ENCODE results near the gene CNPY1. TPM values are rescaled to one million over a fixed set of nuclear protein-coding genes. Genes with fewer than 3 reads are reported as not detected.
A peak's percentile ranks its signal among the peaks of the same experiment; 100 is the strongest.

The CNPY1 gene
- total RNA-seq, 1 experiment from 2014 or later: not detected

DNA sequence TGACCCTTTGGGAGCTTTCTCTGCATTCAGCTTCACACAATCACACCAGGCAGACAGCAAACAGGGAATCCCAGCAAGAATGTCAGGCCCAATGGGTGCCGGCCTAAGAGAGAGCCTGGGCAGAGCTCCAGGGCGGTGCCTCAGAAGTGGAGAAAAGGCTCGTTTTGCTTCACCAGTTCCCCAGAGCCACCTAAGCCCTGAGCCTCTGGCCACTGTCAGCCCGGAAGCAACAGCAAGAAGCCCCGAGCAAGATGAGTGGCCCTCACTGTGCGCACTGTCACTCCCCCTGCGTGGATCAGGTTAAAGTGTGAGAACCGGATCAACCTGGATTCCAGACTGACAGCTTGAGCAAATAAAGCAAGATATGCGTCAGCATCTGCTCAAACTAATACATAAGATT, 14.7 kb downstream of the CNPY1 start:
- BruUV-seq (replicated peaks): no TSS peak
- POLR2A ChIA-PET (ENCODE audit: unreplicated experiment): no interaction called here
- TF ChIP-seq EZH2 (IDR thresholded peaks at IDR 0.05; ENCODE audit: low read depth): no peak
- TF ChIP-seq, protein P1, sequence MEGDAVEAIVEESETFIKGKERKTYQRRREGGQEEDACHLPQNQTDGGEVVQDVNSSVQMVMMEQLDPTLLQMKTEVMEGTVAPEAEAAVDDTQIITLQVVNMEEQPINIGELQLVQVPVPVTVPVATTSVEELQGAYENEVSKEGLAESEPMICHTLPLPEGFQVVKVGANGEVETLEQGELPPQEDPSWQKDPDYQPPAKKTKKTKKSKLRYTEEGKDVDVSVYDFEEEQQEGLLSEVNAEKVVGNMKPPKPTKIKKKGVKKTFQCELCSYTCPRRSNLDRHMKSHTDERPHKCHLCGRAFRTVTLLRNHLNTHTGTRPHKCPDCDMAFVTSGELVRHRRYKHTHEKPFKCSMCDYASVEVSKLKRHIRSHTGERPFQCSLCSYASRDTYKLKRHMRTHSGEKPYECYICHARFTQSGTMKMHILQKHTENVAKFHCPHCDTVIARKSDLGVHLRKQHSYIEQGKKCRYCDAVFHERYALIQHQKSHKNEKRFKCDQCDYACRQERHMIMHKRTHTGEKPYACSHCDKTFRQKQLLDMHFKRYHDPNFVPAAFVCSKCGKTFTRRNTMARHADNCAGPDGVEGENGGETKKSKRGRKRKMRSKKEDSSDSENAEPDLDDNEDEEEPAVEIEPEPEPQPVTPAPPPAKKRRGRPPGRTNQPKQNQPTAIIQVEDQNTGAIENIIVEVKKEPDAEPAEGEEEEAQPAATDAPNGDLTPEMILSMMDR (conservative IDR thresholded peaks at IDR 0.05): no peak
- peak in 1 of 2 experiments; percentile 72 for DNase-seq
- H3K4me1 ChIP-seq (replicated peaks; ENCODE audit: insufficient read depth): no peaks in the 10 kb centered on the region
- H3K9me2 ChIP-seq (ENCODE audit: insufficient read depth): no peaks in the 10 kb centered on the region
- no peaks in the 10 kb centered on the region for H3F3A ChIP-seq (ENCODE audit: insufficient read depth, low read depth)
- intact Hi-C loops (cut with micrococcal nuclease; ENCODE audit: unreplicated experiment): no loop called here
- no peak overlapping the region for H2AFZ ChIP-seq
- no peak overlapping the region for H3K27ac ChIP-seq
- no peaks in the 10 kb centered on the region for H3K79me2 ChIP-seq (ENCODE audit: low read depth)
- H4K20me1 ChIP-seq (ENCODE audit: insufficient read depth): no peaks in the 10 kb centered on the region
- H3K9me3 ChIP-seq (ENCODE audit: insufficient read depth, low read depth): no peaks in the 10 kb centered on the region
- 0 out of 2 replicates have a peak overlapping the region, but pooled peaks have one; percentile 0 for H3K4me2 ChIP-seq
- H3K36me3 ChIP-seq (ENCODE audit: low read depth): no peaks in the 10 kb centered on the region
- CTCF ChIA-PET: no interaction called here
- H3K4me3 ChIP-seq: no peak overlapping the region
- peaks cover 98% of the 10 kb centered on the region for H3K27me3 ChIP-seq (ENCODE audit: insufficient read depth, low read depth)

DNA sequence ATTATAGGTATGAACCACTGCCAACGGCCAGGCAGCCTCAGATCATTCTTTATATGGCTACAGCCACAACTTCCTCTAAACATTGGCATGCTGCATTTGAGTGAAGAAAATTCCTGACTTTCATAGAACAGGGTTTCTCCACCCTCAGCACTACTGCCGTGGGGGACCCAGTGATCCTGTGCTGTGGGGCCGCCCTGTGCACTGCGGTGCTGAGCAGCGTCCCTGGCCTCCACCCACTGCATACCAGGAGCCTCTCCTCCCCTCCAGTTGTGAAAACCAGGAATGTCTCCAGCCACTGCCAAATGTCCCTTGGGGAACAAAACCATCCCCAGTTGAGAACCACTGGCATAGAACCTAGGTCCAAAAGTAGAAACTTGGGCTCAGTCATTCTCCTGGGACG, 15.8 kb downstream of the CNPY1 start:
- H3K9me3 ChIP-seq (ENCODE audit: insufficient read depth, low read depth): no peaks in the 10 kb centered on the region
- no peaks in the 10 kb centered on the region for H3K4me1 ChIP-seq (replicated peaks; ENCODE audit: insufficient read depth)
- no peaks in the 10 kb centered on the region for H3K9me2 ChIP-seq (ENCODE audit: insufficient read depth)
- BruUV-seq (replicated peaks): no TSS peak
- no peak overlapping the region for H3K27ac ChIP-seq
- H2AFZ ChIP-seq: no peak overlapping the region
- no peak for TF ChIP-seq EZH2 (IDR thresholded peaks at IDR 0.05; ENCODE audit: low read depth)
- TF ChIP-seq, protein P1 (conservative IDR thresholded peaks at IDR 0.05): no peak
- no peaks in the 10 kb centered on the region for H3K36me3 ChIP-seq (ENCODE audit: low read depth)
- ChIA-PET CTCF (no interaction called here), POLR2A (ENCODE audit: unreplicated experiment) (no interaction called here)
- H3K4me2 ChIP-seq: no peak overlapping the region
- H3K27me3 ChIP-seq (ENCODE audit: insufficient read depth, low read depth): peaks cover 98% of the 10 kb centered on the region
- H3K79me2 ChIP-seq (ENCODE audit: low read depth): no peaks in the 10 kb centered on the region
- no peak for DNase-seq
- H3K4me3 ChIP-seq: no peak overlapping the region
- no peaks in the 10 kb centered on the region for H4K20me1 ChIP-seq (ENCODE audit: insufficient read depth)
- intact Hi-C loops (cut with micrococcal nuclease; ENCODE audit: unreplicated experiment): no loop called here
- no peaks in the 10 kb centered on the region for H3F3A ChIP-seq (ENCODE audit: insufficient read depth, low read depth)

- DNase-seq: no peak
- TF ChIP-seq, protein P1 (conservative IDR thresholded peaks at IDR 0.05): no peak
- TF ChIP-seq EZH2 (IDR thresholded peaks at IDR 0.05; ENCODE audit: low read depth): no peak
- BruUV-seq (replicated peaks): no TSS peak
- ChIA-PET CTCF (no interaction called here), POLR2A (ENCODE audit: unreplicated experiment) (no interaction called here)
- Histone ChIP-seq H3K79me2 (ENCODE audit: low read depth) (no peaks in the 10 kb centered on the region), H2AFZ (no peak overlapping the region), H3K4me3 (no peak overlapping the region), H3K9me3 (ENCODE audit: insufficient read depth, low read depth) (no peaks in the 10 kb centered on the region), H3K4me2 (no peak overlapping the region), H4K20me1 (ENCODE audit: insufficient read depth) (no peaks in the 10 kb centered on the region), H3K4me1 (replicated peaks; ENCODE audit: insufficient read depth) (no peaks in the 10 kb centered on the region), H3K27ac (no peak overlapping the region), H3K9me2 (ENCODE audit: insufficient read depth) (no peaks in the 10 kb centered on the region), H3K36me3 (ENCODE audit: low read depth) (no peaks in the 10 kb centered on the region), H3F3A (ENCODE audit: insufficient read depth, low read depth) (no peaks in the 10 kb centered on the region), H3K27me3 (ENCODE audit: insufficient read depth, low read depth) (peaks cover 98% of the 10 kb centered on the region)
- intact Hi-C loops (cut with micrococcal nuclease; ENCODE audit: unreplicated experiment): no loop called here
Measured at GRCh38 chr7:155529845-155530244, 16.5 kb downstream of the CNPY1 start.
